ENCODE results near the gene SMAD6.

SMAD6 gene

DNA sequence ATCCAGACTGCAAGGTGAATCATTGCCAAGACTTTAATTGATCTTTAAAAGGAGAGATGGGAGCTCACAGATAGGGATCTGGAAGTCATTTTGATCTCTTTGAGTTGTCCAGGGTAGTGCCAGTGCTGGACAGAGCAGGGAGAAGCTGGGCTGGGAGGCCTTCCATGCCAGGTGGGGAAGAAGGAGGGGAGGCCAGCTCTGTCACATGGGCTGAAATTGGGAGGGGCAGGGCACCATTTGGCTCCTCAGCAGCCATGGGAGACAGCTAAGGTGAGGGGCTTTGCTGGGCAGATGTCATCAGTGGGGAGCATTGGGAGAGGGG, 23.4 kb downstream of the SMAD6 start (continued):
- TF ChIP-seq, protein P1, sequence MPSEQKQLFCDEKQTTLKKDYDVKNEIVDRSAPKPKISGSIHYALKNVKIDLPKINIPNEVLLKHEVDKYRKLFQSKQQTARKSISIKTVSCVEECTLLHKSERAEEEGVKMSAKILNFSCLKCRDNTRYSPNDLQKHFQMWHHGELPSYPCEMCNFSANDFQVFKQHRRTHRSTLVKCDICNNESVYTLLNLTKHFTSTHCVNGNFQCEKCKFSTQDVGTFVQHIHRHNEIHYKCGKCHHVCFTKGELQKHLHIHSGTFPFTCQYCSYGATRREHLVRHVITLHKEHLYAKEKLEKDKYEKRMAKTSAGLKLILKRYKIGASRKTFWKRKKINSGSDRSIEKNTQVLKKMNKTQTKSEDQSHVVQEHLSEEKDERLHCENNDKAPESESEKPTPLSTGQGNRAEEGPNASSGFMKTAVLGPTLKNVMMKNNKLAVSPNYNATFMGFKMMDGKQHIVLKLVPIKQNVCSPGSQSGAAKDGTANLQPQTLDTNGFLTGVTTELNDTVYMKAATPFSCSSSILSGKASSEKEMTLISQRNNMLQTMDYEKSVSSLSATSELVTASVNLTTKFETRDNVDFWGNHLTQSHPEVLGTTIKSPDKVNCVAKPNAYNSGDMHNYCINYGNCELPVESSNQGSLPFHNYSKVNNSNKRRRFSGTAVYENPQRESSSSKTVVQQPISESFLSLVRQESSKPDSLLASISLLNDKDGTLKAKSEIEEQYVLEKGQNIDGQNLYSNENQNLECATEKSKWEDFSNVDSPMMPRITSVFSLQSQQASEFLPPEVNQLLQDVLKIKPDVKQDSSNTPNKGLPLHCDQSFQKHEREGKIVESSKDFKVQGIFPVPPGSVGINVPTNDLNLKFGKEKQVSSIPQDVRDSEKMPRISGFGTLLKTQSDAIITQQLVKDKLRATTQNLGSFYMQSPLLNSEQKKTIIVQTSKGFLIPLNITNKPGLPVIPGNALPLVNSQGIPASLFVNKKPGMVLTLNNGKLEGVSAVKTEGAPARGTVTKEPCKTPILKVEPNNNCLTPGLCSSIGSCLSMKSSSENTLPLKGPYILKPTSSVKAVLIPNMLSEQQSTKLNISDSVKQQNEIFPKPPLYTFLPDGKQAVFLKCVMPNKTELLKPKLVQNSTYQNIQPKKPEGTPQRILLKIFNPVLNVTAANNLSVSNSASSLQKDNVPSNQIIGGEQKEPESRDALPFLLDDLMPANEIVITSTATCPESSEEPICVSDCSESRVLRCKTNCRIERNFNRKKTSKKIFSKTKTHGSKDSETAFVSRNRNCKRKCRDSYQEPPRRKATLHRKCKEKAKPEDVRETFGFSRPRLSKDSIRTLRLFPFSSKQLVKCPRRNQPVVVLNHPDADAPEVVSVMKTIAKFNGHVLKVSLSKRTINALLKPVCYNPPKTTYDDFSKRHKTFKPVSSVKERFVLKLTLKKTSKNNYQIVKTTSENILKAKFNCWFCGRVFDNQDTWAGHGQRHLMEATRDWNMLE (tag by site-specific recombination; conservative IDR thresholded peaks at IDR 0.05; ENCODE audit: low read depth) = no peak

DNA sequence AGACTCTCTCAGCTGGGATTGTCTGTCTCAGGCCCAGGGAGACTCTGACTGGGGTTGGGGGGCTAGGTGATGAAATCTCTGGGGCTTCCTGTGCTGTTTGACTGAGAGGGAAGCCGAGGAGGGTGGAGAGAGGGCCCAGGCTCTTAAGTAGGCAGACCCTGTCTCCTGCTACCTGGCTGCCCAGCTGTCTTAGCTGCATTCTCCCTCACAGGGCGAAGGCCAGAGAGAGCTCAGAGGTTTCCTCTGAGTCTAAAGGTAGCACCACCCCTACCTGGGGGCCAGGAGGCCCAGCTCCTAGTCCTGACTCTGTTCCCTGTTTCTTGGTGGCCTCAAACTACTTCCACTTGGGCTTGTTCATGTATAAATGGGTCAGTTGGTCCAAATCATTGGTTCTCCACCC, 24.4 kb downstream of the SMAD6 start:
- TF ChIP-seq ZNF140 (tag by site-specific recombination; IDR thresholded peaks at IDR 0.05) = no peak
- POLR2A ChIA-PET = interaction anchor here (0.6 to 1.6 kb wide), 3 partner anchors 10 to 119 kb away, joined by 3 to 6 read pairs (median 4); partner anchors contain the start of gene SMAD6
- H3K36me3 ChIP-seq (ENCODE audit: control insufficient read depth in 2 of 2, insufficient read depth in 1 of 2, low read length in 2 of 2) = peaks cover 0 to 86% of the 10 kb centered on the region in 2 experiments; a peak in 2 of 3 replicates
- H3K27ac ChIP-seq (ENCODE audit: extremely low read depth, low read depth, low read length) = no peak overlapping the region
- H3K4me3 ChIP-seq (ENCODE audit: low read depth, low read length) = no peak overlapping the region
- no peaks in the 10 kb centered on the region for H3K9me3 ChIP-seq (ENCODE audit: control insufficient read depth, insufficient read depth, low read depth, low read length)
- no peaks in the 10 kb centered on the region for H3K4me1 ChIP-seq (ENCODE audit: control insufficient read depth, insufficient read depth, low read length)
- CTCF ChIA-PET = interaction anchor here (0.5 to 0.7 kb wide), 3 partner anchors 10 to 84 kb away, joined by 3 to 5 read pairs (median 3); no protein-coding TSS in a partner anchor

DNA sequence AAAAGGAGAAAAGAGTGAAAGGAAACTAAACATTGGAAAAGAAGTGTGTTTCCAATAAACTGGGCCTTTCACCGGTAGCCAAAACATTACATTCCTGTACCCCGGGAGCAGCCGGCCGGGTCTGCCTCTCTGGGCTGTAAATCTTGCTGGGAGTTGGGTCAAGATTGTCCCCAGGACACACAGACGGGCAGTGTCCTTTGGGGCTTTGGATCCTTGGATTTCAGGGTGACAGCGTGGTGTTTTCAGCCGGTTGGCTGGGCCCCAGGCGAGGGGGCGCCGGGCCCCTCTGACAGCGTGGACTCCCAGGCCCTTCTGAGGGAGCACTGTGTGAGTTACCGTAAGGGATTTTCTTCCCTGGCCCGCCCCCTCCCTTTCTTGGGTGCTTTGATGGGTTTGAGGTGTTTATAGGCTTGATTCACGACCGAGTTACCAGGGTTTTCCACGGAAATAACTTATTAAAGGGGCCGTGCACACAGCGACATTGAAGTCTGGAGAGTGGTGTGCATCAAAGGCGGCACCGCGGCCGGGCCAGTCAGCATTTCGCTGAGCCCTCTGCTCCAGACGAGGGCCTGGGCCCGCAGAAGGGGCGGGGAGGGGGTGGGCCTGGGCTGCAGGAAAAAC, 27.4 kb downstream of the SMAD6 start:
- H3K9me3 ChIP-seq (ENCODE audit: control insufficient read depth, insufficient read depth, low read depth, low read length) = no peaks in the 10 kb centered on the region
- ChIA-PET CTCF (interaction anchor here (0.6 to 1.3 kb wide), 4 partner anchors 44 to 126 kb away, joined by 3 to 5 read pairs (median 3); no protein-coding TSS in a partner anchor), POLR2A (no interaction called here)
- H3K4me3 ChIP-seq (ENCODE audit: low read depth, low read length) = no peak overlapping the region
- H3K4me1 ChIP-seq (ENCODE audit: control insufficient read depth, insufficient read depth, low read length) = no peaks in the 10 kb centered on the region
- TF ChIP-seq SETDB1 (IDR thresholded peaks at IDR 0.05; ENCODE audit: insufficient read length, low read length) = no peak
- 0 out of 2 replicates have a peak, but pooled peaks have one; percentile 18 for TF ChIP-seq ZFHX2 (tag by site-specific recombination; conservative IDR thresholded peaks at IDR 0.05)
- peaks cover 3 to 60% of the 10 kb centered on the region in 2 experiments; a peak in 2 of 3 replicates for H3K36me3 ChIP-seq (ENCODE audit: control insufficient read depth in 2 of 2, insufficient read depth in 1 of 2, low read length in 2 of 2)
- H3K27ac ChIP-seq (ENCODE audit: extremely low read depth, low read depth, low read length) = no peak overlapping the region

DNA sequence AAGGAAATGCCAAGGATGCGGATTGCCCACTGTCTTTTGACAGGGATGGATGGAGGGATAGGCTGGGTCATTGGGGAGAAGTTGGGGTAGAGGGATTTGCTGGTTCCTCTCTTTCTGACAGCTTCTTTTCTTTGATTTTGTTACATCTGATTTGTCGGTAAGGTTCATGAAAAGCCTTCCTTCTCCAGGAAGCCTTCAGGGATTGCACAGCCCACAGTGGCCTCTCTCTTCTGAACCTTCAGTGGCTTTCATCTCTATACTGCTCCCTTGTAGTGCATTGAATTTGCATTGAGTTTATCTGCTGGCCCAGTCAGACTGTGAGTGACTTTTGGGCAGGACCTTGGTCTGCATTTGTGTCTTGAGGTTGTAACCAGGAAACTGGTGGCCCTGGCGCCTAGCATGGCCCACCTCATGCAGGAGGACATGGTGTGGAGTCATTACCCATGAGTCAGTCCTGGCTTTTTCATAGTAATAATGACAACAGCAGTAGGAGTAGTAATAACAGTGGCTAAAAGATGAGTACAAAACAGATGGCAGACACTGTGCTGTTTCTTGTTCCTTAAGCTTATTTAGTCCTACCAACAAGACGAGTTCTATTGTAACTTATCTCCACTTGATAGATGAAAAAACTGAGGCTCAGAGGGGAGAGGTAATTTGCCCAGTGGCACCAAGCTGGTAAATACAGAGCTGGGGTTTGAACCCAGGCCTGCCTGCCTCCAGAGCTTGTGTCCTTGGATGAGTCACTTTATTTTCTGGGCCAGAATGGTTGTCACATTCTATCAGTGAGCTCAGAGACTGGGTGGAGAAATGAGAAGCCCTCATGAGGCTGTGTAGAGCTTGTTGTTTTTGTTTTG, 28.4 kb downstream of the SMAD6 start:
- no peak overlapping the region for H3K4me3 ChIP-seq (ENCODE audit: low read depth, low read length)
- H3K9me3 ChIP-seq (ENCODE audit: control insufficient read depth, insufficient read depth, low read depth, low read length) = no peaks in the 10 kb centered on the region
- TF ChIP-seq, protein P2, sequence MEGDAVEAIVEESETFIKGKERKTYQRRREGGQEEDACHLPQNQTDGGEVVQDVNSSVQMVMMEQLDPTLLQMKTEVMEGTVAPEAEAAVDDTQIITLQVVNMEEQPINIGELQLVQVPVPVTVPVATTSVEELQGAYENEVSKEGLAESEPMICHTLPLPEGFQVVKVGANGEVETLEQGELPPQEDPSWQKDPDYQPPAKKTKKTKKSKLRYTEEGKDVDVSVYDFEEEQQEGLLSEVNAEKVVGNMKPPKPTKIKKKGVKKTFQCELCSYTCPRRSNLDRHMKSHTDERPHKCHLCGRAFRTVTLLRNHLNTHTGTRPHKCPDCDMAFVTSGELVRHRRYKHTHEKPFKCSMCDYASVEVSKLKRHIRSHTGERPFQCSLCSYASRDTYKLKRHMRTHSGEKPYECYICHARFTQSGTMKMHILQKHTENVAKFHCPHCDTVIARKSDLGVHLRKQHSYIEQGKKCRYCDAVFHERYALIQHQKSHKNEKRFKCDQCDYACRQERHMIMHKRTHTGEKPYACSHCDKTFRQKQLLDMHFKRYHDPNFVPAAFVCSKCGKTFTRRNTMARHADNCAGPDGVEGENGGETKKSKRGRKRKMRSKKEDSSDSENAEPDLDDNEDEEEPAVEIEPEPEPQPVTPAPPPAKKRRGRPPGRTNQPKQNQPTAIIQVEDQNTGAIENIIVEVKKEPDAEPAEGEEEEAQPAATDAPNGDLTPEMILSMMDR (tag by site-specific recombination; IDR thresholded peaks at IDR 0.05) = no peak
- TF ChIP-seq HOXD13 (CRISPR knock-in tag; IDR thresholded peaks at IDR 0.05; ENCODE audit: borderline replicate concordance) = no peak
- 0 out of 2 replicates have a peak, but pooled peaks have one; percentile 24 for TF ChIP-seq ZNF184 (tag by site-specific recombination; IDR thresholded peaks at IDR 0.05)
- peaks cover 3 to 59% of the 10 kb centered on the region in 2 experiments; a peak in 2 of 3 replicates for H3K36me3 ChIP-seq (ENCODE audit: control insufficient read depth in 2 of 2, insufficient read depth in 1 of 2, low read length in 2 of 2)
- no peak overlapping the region for H3K27ac ChIP-seq (ENCODE audit: extremely low read depth, low read depth, low read length)
- peaks cover under 1% of the 10 kb centered on the region; the same call in 1 of the 2 replicates for H3K4me1 ChIP-seq (ENCODE audit: control insufficient read depth, insufficient read depth, low read length)
- ChIA-PET CTCF (interaction anchor here (0.6 to 1.3 kb wide), 6 partner anchors 10 to 127 kb away, joined by 3 to 7 read pairs (median 4); no protein-coding TSS in a partner anchor), POLR2A (interaction anchor here (0.9 kb wide), 1 partner anchor 29 kb away, joined by 7 read pairs; the partner anchor contains the start of gene SMAD6)
